Right renal cortex interstitium (tissue), 3 donors: ENCODE data around the gene LGR5. TPM values are rescaled to one million over a fixed set of nuclear protein-coding genes. Genes with fewer than 3 reads are reported as not detected.
"Not testable (repeated sequence)": the region's sequence is repeated elsewhere in the genome, so short reads cannot be mapped to it uniquely, and the experiment has no call there.

Source experiments
- DNase-seq, 3 donors: peaks; one replicate each; pipeline ENCODE4 v3.0.0-alpha.2; 2013; ENCODE audit warnings: low read depth in 3 of 3, low spot score in 2 of 3
- polyA plus RNA-seq, 3 donors: library from polyadenylated mRNA; unstranded; fragments of 120-200 nt; gene quantifications; one replicate each; pipeline ENCODE4 v1.2.1, GENCODE V29; 2013; ENCODE audit not compliant: insufficient read length in 3 of 3

Gene LGR5
- polyA plus RNA-seq, 3 donors = 15.5 to 20.7 (median 16.6) TPM

GRCh38 chr12:71541583-71541982 lies 102.0 kb downstream of the LGR5 start:
- DNase-seq = no peak

DNA sequence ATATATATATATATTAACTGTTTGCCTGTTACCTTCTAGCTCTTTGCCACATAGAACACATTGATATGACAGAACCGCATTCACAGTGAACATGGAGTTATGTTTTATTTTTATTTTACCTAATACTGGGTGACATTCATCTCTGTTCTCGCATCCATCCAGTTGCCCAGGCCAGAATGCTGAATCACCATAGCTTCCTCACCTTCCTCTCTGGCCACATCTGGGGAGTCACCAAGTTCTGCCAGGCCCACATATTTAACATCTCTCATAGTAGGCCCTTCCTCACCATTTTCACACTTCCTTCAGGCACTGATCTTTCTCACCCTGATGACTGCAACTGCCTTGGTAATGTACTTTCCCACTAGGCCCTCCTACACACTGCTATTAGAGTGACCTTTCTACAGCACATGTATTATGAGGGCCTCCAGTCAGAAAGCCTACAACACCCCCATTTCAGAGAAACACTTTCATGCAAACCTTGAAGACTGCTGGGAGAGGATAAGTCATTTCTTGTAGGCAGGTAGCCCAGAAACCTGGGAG lies 106.8 kb downstream of the LGR5 start:
- DNase-seq = no peak

DNA sequence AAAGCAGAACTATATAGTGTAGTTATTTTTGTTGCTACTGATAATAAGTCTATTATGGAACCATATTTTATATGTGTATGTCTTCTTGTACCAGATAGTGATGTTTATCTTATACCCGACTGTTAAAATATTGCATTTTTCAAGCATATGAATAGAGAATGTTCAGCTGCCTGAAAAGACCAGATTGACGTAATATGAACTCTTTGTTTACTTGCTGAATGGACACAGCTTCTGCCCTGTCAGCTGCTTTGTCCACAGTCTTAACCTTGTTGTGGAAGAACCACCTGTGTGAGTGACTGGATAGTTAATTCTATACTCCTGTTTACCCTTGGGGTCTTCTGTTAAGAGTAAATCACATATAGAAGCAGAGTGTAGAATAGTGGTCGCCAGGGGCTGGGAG lies 109.3 kb downstream of the LGR5 start:
- DNase-seq = no peak

DNA sequence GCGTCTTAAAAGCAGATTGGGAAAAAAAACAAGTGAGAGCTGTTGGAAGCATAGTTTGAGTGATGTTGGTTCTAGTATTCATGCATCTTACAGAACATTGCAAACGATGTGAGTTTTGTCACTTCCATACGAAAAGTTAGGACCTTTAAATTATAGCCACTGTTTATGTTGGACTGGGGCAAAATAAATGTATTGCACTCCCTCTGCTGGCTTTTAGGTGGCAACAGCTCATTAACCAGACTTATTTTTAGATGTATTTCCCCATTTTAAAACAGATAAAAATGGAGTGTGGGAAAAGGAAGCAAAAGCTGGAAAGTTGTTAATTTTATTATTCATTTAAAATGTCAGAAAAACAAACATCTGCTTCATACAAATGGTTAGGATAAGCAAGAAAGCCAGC lies 111.9 kb downstream of the LGR5 start:
- peak in 1 of 3 donors; percentile 27 for DNase-seq

DNA sequence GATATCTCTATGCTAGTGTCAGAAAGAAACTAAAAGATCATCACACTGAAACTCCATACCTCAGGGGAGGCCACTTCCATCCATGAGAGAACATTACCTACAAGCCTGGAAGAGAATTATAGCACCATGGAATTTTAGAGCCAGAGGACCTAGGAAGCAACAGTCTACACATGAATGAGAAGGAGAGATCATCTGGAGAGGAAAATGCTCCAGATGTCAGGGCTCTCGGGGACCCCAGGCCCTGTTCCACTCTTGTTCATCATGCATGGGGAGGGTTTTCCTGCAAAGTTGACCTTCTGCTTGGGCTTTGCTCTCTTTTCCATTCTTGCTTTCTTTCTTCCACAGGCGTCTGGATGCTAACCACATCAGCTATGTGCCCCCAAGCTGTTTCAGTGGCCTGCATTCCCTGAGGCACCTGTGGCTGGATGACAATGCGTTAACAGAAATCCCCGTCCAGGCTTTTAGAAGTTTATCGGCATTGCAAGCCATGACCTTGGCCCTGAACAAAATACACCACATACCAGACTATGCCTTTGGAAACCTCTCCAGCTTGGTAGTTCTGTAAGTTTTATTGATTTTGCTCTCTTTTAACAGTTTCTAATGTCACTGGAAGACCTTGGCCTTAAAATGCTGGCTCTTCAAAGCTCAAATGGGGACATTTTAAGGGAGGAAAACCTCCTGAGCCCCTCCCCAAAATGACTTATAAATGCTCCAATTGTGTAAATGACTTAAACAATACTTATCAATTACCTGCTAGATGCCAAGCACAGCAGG lies 113.3 kb downstream of the LGR5 start:
- no peak for DNase-seq

DNA sequence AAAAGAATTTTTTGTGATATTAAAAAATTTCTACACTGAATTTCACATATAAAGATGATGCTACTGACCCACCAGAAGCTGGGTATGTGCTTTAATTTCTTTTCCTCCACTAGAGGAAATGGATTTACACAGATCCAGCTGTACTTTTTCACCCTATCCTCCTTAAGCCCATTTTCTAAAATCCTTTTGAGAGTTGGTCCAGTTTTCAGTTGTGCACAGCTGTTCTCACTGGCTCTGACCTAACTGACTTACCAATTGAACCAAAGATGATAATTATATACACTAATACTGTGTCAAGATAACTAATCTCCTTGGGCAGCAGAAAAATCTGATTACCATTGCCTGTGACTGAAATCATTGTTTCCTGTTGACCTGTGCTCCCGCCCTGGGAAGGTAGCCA lies 115.6 kb downstream of the LGR5 start:
- no peak for DNase-seq

GRCh38 chr12:71555789-71556188 lies 116.2 kb downstream of the LGR5 start:
- not testable (repeated sequence) for DNase-seq

- DNase-seq = no peak
Measured at GRCh38 chr12:71556448-71556847, 116.8 kb downstream of the LGR5 start.

DNA sequence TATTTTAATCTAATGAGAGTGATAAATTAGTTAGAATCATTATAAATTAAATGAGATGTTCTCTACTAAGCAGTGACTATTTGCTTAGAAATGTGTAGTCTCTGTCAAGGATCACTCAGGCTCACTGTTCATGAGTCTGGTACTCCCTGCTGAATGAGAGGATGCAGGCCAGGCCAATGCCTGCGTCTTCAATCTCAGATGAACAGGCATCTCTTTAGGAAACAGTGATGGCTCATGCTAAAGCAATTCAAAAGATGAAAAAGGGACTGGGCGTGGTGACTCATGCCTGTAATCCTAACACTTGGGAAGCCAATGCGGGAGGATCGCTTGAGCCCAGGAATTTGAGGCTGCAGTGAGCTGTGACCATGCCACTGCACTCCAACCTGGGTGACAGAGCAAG lies 117.3 kb downstream of the LGR5 start:
- no peak for DNase-seq

DNA sequence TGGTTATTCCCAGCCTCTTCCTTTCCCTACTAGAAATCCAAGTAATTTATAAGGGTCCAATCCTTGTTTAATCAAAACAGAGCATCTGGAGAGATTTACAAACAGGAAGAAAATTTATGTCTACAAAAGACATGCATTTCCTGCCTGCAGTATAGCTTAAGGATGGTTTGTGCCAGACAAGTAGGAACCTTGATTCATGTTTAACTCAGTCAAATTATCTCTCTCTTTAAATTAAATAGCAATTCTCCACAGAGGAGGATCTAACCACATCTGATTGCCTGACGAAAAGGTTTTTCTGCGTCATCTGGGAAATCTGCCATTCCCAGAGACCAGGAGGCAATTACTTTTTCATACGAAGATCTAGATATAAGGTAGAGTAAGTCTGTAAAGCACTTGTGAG lies 118.8 kb downstream of the LGR5 start:
- no peak for DNase-seq

GRCh38 chr12:71562676-71563595 lies 123.3 kb downstream of the LGR5 start:
- DNase-seq = no peak

DNA sequence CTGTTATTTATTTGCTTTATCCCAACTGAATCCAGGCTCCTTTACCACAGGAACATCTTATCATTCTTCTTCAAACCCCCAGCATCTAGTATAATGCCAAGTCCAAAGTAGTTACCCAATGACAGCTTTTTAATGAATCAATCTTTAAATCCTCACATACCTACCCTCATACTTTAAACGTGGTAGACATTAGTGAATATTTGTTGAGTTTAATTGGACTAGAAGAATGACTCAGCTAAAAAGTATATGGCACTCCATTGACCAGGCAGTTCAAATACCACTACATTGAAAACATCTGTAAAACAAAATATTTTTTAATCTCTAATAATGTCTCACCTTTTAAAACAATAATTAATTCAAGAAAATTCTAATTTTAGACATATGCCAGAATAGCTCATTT lies 125.9 kb downstream of the LGR5 start:
- DNase-seq = no peak

DNA sequence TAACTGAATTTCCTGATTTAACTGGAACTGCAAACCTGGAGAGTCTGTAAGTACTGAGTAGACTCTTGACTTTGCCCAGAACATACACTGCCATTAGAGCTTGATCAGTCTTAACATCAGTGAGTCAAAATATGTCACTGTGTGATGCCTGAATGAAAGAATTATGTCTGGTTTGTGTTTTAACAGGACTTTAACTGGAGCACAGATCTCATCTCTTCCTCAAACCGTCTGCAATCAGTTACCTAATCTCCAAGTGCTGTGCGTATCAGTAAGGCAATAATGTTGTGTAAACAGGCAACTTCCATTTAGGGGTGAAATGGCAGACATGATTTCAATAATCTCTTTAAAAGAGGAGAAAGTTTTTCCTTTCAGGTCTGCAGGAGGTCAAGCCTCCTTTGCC lies 127.1 kb downstream of the LGR5 start:
- DNase-seq = no peak

- no peak for DNase-seq
Measured at GRCh38 chr12:71567537-71567936, 127.9 kb downstream of the LGR5 start.

DNA sequence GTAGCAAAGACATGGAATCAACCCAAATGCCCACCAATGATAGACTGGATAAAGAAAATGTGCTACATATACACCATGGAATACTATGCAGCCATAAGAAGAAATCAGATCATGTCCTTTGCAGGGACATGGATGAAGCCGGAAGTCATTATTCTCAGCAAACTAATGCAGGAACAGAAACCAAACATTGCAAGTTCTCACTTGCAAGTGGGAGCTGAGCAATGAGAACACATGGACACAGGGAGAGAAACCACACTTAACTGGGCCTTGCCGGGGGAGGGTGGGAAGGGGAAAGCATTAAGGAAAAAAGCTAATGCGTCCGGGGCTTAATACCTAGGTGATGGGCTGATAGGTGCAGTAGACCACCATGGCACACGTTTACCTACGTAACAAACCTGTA lies 130.3 kb downstream of the LGR5 start:
- not testable (repeated sequence) for DNase-seq

- DNase-seq = no peak
Measured at GRCh38 chr12:71576496-71576895, 136.9 kb downstream of the LGR5 start.

DNA sequence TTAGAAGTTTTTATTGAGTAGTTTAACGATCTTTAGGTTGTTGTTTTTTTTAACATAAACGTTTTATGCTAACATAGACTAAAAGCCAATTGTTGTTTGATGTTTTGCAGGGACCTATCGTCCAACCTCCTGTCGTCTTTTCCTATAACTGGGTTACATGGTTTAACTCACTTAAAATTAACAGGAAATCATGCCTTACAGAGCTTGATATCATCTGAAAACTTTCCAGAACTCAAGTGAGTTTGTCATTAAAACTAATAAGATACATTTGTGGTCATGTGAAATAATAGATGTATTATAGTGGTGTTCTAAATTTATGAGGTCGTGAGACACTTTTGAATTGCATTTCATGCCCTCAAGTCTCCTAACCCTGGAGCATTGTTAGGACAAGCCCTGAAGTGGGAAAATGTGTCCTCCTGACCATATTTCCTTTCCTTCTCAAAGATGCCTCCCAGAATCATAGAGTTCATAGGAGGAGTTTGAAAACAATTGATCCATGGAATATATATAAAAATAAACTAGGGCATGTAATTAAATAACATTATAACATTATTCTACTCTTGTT lies 139.2 kb downstream of the LGR5 start:
- DNase-seq = no peak

GRCh38 chr12:71581206-71581605 lies 141.6 kb downstream of the LGR5 start:
- no peak for DNase-seq

- DNase-seq = no peak
Measured at GRCh38 chr12:71582925-71583324, 143.3 kb downstream of the LGR5 start.

GRCh38 chr12:71584356-71584755 lies 144.8 kb downstream of the LGR5 start:
- DNase-seq = no peak

DNA sequence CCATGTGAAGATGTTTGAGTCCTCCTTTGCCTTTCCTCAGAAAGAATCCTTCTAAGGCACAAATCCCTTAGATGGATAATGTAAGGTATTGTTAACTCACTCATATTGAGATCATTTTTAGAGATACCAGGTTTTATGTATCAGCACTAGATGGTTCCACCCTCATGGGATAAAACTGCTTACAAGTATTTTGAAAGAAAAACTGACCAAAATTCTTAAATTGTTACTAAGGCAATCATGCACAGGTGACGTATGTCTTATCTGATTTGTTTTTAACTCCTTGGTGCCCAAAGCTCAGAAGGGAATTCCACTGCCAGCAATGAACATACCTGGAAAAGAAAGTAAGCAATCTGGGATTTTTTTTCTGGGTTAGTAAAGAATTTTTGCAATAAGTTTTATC lies 145.6 kb downstream of the LGR5 start:
- no peak for DNase-seq
